Breast epithelium (tissue), 3 donors: Measurements from ENCODE around the gene PDIA5.

Experiments used
- CTCF ChIP-seq, 3 donors: fragments of 450-650 bp; IDR thresholded peaks; one replicate each; pipeline ENCODE4 v1.5.1; 2016 to 2017; ENCODE audit warnings: antibody characterized with exemption in 3 of 3, mild to moderate bottlenecking in 3 of 3, moderate library complexity in 3 of 3
- POLR2A ChIP-seq: fragments of 450-650 bp; IDR thresholded peaks from one replicate; pipeline ENCODE4 v1.6.1; 2016; ENCODE audit warnings: antibody characterized with exemption, mild to moderate bottlenecking, moderate library complexity
- POLR2AphosphoS5 ChIP-seq, 3 donors: sonication (generic); formaldehyde crosslinking; IDR thresholded peaks; one replicate each; pipeline ENCODE4 v1.6.1; 2017; ENCODE audit warnings: antibody characterized with exemption in 3 of 3

GRCh38 chr3:123120573-123120972 is 53.7 kb downstream of the PDIA5 start:
- TF ChIP-seq CTCF (IDR thresholded peaks at IDR 0.05) (no peak), POLR2A (no peak), POLR2AphosphoS5 (IDR thresholded peaks at IDR 0.05) (no peak)
